Upper lobe of right lung (tissue), 1 donor: ENCODE results near the gene FHOD3. TPM values are rescaled to one million over a fixed set of nuclear protein-coding genes. Genes with fewer than 3 reads are reported as not detected.

ENCODE experiments used
- ATAC-seq: fragments of 200-7000 bp; cut with Tn5 transposase; one replicate; pipeline ENCODE4 v1.9.1; 2020; ENCODE audit warnings: mild to moderate bottlenecking, moderate library complexity
- DNase-seq: peaks from one replicate; pipeline ENCODE4 v3.0.0-alpha.2; 2020
- H3K27ac ChIP-seq: fragments of 200-600 bp; one replicate; pipeline ENCODE4 v1.8.0; 2022
- H3K27me3 ChIP-seq: fragments of 200-600 bp; one replicate; pipeline ENCODE4 v1.8.0; 2022; ENCODE audit warnings: mild to moderate bottlenecking
- H3K36me3 ChIP-seq: fragments of 200-600 bp; one replicate; pipeline ENCODE4 v1.8.0; 2022
- H3K4me1 ChIP-seq: fragments of 200-600 bp; one replicate; pipeline ENCODE4 v1.8.0; 2022
- H3K4me3 ChIP-seq: fragments of 200-600 bp; one replicate; pipeline ENCODE4 v1.8.0; 2022; ENCODE audit warnings: mild to moderate bottlenecking
- H3K9me3 ChIP-seq: fragments of 200-600 bp; one replicate; pipeline ENCODE4 v1.8.0; 2022
- CTCF ChIP-seq: fragments of 200-600 bp; IDR thresholded peaks from one replicate; pipeline ENCODE4 v1.8.0; 2022; ENCODE audit warnings: antibody characterized with exemption
- intact Hi-C: fragments of 100-400 bp; cut with DNase I; formaldehyde crosslinking; loops from one replicate; pipeline ENCODE4 v1.11.0; 2022
- total RNA-seq: library from RNA; stranded (reverse); fragmentation: NEBNext Ultra II Directional; extraction: Animal tissue kit (Norgen Biotek cat#: 25700); gene quantifications from one replicate; pipeline ENCODE4 v1.2.1, GENCODE V29; 2021
- donor health status: DM: no; HTN: yes; CAD: no; lungs with severe emphysema.

The FHOD3 gene
- total RNA-seq, 1 donor from 2014 or later, result 1.9 TPM

GRCh38 chr18:36533446-36534153 lies 236.1 kb downstream of the FHOD3 start:
- no peak for DNase-seq
- TF ChIP-seq CTCF, result no peak
- Histone ChIP-seq H3K27ac (no peak overlapping the region), H3K36me3 (no peaks in the 10 kb centered on the region), H3K4me3 (no peak overlapping the region), H3K27me3 (no peaks in the 10 kb centered on the region), H3K9me3 (no peaks in the 10 kb centered on the region), H3K4me1 (no peaks in the 10 kb centered on the region)
- no peak for ATAC-seq
- intact Hi-C loops, result no loop called here

- ATAC-seq, result no peak
- DNase-seq, result no peak
- Histone ChIP-seq H3K4me1 (no peaks in the 10 kb centered on the region), H3K36me3 (no peaks in the 10 kb centered on the region), H3K9me3 (no peaks in the 10 kb centered on the region), H3K27me3 (no peaks in the 10 kb centered on the region), H3K27ac (no peak overlapping the region), H3K4me3 (no peak overlapping the region)
- intact Hi-C loops, result no loop called here
- no peak for TF ChIP-seq CTCF
These were observed 236.7 kb downstream of the FHOD3 start for GRCh38 chr18:36534154-36534688.

GRCh38 chr18:36535202-36535935 lies 237.9 kb downstream of the FHOD3 start:
- no peak for TF ChIP-seq CTCF
- H3K4me1 ChIP-seq, result no peaks in the 10 kb centered on the region
- intact Hi-C loops, result no loop called here

GRCh38 chr18:36536426-36536825 lies 238.9 kb downstream of the FHOD3 start:
- Histone ChIP-seq H3K36me3 (no peaks in the 10 kb centered on the region), H3K27ac (no peak overlapping the region), H3K4me1 (no peaks in the 10 kb centered on the region), H3K9me3 (no peaks in the 10 kb centered on the region), H3K4me3 (no peak overlapping the region), H3K27me3 (no peaks in the 10 kb centered on the region)
- DNase-seq (no peak), ATAC-seq (no peak)
- TF ChIP-seq CTCF, result no peak
- intact Hi-C loops, result no loop called here

More at GRCh38 chr18:36535202-36535935, 237.9 kb downstream of the FHOD3 start:
- Histone ChIP-seq H3K9me3 (no peaks in the 10 kb centered on the region), H3K27ac (no peak overlapping the region), H3K27me3 (no peaks in the 10 kb centered on the region), H3K4me3 (no peak overlapping the region), H3K36me3 (no peaks in the 10 kb centered on the region)
- ATAC-seq, result no peak
- no peak for DNase-seq

GRCh38 chr18:36537289-36537688 lies 239.8 kb downstream of the FHOD3 start:
- intact Hi-C loops, result no loop called here
- no peaks in the 10 kb centered on the region for H3K27me3 ChIP-seq
- no peak overlapping the region for H3K4me3 ChIP-seq
- no peaks in the 10 kb centered on the region for H3K36me3 ChIP-seq
- H3K9me3 ChIP-seq, result no peaks in the 10 kb centered on the region
- DNase-seq, result no peak
- H3K4me1 ChIP-seq, result no peaks in the 10 kb centered on the region
- TF ChIP-seq CTCF, result no peak
- ATAC-seq, result no peak
- H3K27ac ChIP-seq, result no peak overlapping the region
